HepG2 (cell line): Measurements from ENCODE around the gene ZNF620. TPM values are rescaled to one million over a fixed set of nuclear protein-coding genes. Genes with fewer than 3 reads are reported as not detected.

Source experiments
- ARNTL ChIP-seq: sonication (generic); formaldehyde crosslinking; IDR thresholded peaks from 2 replicates; pipeline ENCODE4 v1.4.0; 2020; ENCODE audit warnings: mild to moderate bottlenecking, missing genetic modification reagents
- BORCS8-MEF2B ChIP-seq: sonication (generic); formaldehyde crosslinking; IDR thresholded peaks from 2 replicates; pipeline ENCODE4 v1.8.0; 2022; ENCODE audit warnings: mild to moderate bottlenecking, missing genetic modification reagents
- BRCA1 ChIP-seq: sonication (generic); formaldehyde crosslinking; IDR thresholded peaks from 2 replicates; pipeline ENCODE4 v1.4.0; 2020; ENCODE audit warnings: missing genetic modification reagents
- GATAD2A ChIP-seq: IDR thresholded peaks from 2 replicates; pipeline ENCODE4 v1.6.1; 2016
- GLI4 ChIP-seq: sonication (generic); formaldehyde crosslinking; IDR thresholded peaks from 2 replicates; pipeline ENCODE4 v1.5.1; 2020; ENCODE audit warnings: missing genetic modification reagents, mild to moderate bottlenecking, moderate library complexity, borderline replicate concordance
- KAT7 ChIP-seq: IDR thresholded peaks from 2 replicates; pipeline ENCODE4 v1.6.1; 2018; ENCODE audit warnings: borderline replicate concordance, missing compliant biosample characterization
- KDM5B ChIP-seq: sonication (generic); formaldehyde crosslinking; IDR thresholded peaks from 2 replicates; pipeline ENCODE4 v1.4.0; 2020; ENCODE audit warnings: missing genetic modification reagents, mild to moderate bottlenecking, borderline replicate concordance
- MXI1 ChIP-seq: IDR thresholded peaks from 3 replicates; pipeline ENCODE4 v1.6.1; 2012; ENCODE audit warnings: low read depth, low read length, inconsistent platforms, borderline replicate concordance
- NR2C2 ChIP-seq: sonication (generic); formaldehyde crosslinking; IDR thresholded peaks from 2 replicates; pipeline ENCODE4 v1.4.0; 2020; ENCODE audit warnings: missing genetic modification reagents, mild to moderate bottlenecking, moderate library complexity, borderline replicate concordance
- SAFB2 ChIP-seq: sonication (generic); formaldehyde crosslinking; IDR thresholded peaks from 2 replicates; pipeline ENCODE4 v1.5.1; 2020; ENCODE audit warnings: missing genetic modification reagents, low read depth, mild to moderate bottlenecking, borderline replicate concordance
- SP140L ChIP-seq: sonication (generic); formaldehyde crosslinking; IDR thresholded peaks from 2 replicates; pipeline ENCODE4 v1.4.0; 2020; ENCODE audit warnings: missing genetic modification reagents, borderline replicate concordance
- ZBTB3 ChIP-seq: sonication (generic); formaldehyde crosslinking; IDR thresholded peaks from 2 replicates; pipeline ENCODE4 v1.4.0; 2020; ENCODE audit warnings: low read depth, mild to moderate bottlenecking, moderate library complexity, missing genetic modification reagents, borderline replicate concordance
- ZBTB42 ChIP-seq: sonication (generic); formaldehyde crosslinking; IDR thresholded peaks from 2 replicates; pipeline ENCODE4 v1.5.0; 2020; ENCODE audit warnings: mild to moderate bottlenecking, missing genetic modification reagents
- ZFP1 ChIP-seq: IDR thresholded peaks from 2 replicates; pipeline ENCODE4 v1.6.1; 2016
- ZNF136 ChIP-seq: sonication (generic); formaldehyde crosslinking; IDR thresholded peaks from 2 replicates; pipeline ENCODE4 v1.8.1; 2022; ENCODE audit warnings: low read depth, mild to moderate bottlenecking, moderate library complexity, missing genetic modification reagents
- ZNF234 ChIP-seq: sonication (generic); formaldehyde crosslinking; conservative IDR thresholded peaks from 2 replicates; pipeline ENCODE4 v1.5.1; 2020; ENCODE audit warnings: mild to moderate bottlenecking, missing genetic modification reagents
- ZNF605 ChIP-seq: sonication (generic); formaldehyde crosslinking; IDR thresholded peaks from 2 replicates; pipeline ENCODE4 v1.8.0; 2022; ENCODE audit warnings: mild to moderate bottlenecking, missing genetic modification reagents
- ZNF788 ChIP-seq: sonication (generic); formaldehyde crosslinking; IDR thresholded peaks from 2 replicates; pipeline ENCODE4 v1.5.0; 2020; ENCODE audit warnings: mild to moderate bottlenecking, missing genetic modification reagents, borderline replicate concordance
- polyA plus RNA-seq, 8 experiments: library from polyadenylated mRNA; depleted of rRNA in 3 of 8; stranded (reverse) in 7 of 8; unstranded in 1 of 8; fragments of >200 nt; fragmentation: Illumina TruSeq in 4 of 8; extraction: Trizol in 4 of 8; gene quantifications; 2 replicates each; pipeline versions ENCODE4 v1.2.1 to v1.2.3, GENCODE V29; 2011 to 2016; ENCODE audit warnings: low read depth in 4 of 8, missing spikeins in 1 of 8, mixed read lengths in 1 of 8; ENCODE audit not compliant: insufficient read depth in 1 of 8
- total RNA-seq, 5 experiments: library from RNA; depleted of rRNA; stranded (reverse); fragments of >200 nt; fragmentation: Illumina TruSeq; extraction: Trizol; gene quantifications; 2 replicates each; pipeline ENCODE4 v1.2.3, GENCODE V29; 2016; ENCODE audit warnings: low read depth in 1 of 5
- TF ChIP-seq, protein P1 (sequence below): sonication (generic); formaldehyde crosslinking; conservative IDR thresholded peaks from 2 replicates; pipeline ENCODE4 v1.4.0; 2020; ENCODE audit warnings: missing genetic modification reagents
- TF ChIP-seq, protein P2 (sequence below): sonication (generic); formaldehyde crosslinking; IDR thresholded peaks from 2 replicates; pipeline ENCODE4 v1.5.0; 2020; ENCODE audit warnings: missing genetic modification reagents
- TF ChIP-seq, protein P3 (sequence below): sonication (generic); formaldehyde crosslinking; IDR thresholded peaks from 2 replicates; pipeline ENCODE4 v1.9.0; 2022; ENCODE audit warnings: missing genetic modification reagents, mild to moderate bottlenecking, borderline replicate concordance
- TF ChIP-seq, protein P4 (sequence below): IDR thresholded peaks from 2 replicates; pipeline ENCODE4 v1.6.1; 2018; ENCODE audit warnings: missing genetic modification reagents
- TF ChIP-seq, protein P5 (sequence below): sonication (generic); formaldehyde crosslinking; IDR thresholded peaks from 2 replicates; pipeline ENCODE4 v1.4.0; 2020; ENCODE audit warnings: missing genetic modification reagents

The ZNF620 gene
- total and polyA plus RNA-seq, 2 of the 13 experiments (the other 11 are each of a cell fraction or from before 2014, with no cell fraction given), result 2.3 to 12.2 TPM

DNA sequence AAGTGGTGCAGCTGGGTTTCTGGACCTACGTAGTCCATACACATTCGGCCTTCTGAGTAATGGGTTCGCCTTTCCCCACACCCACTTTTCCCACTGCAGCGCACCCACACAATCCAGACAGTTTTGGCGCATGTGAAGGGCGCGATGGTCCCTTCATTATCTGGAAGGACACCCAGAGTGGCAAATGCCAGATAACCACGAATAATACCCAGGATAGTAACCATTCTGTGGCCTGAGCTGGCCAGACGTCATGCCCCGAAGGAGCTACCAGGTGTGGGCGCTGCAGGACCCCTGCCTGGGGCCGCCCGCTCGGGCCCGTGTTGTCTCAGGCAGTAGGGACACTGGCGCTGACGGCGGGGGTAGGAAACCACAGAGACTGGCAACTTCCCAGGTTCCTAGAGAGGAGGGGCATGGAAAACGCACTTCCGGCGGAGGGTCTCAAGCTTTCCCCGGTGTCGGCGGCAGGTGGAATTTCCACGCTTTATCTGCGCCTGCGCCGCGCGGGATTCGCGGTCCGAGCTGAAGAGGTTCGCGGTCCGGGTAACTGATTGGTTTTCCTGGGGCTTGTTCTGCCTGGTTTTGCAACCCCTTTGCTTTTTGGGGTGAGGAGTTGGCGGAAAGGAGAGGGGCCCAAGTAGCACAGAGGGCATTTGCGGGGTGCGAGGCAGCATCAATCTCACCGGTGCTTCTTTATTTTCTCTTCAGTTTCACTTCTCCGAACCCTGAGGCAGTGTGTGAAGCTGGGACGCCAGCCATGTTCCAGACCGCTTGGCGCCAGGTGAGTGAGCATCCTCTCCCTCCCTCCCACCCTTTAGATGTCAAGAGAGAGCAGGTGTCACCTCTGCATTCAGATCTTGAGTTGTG is at the start of gene ZNF620 (continued):
- TF ChIP-seq, protein P1, sequence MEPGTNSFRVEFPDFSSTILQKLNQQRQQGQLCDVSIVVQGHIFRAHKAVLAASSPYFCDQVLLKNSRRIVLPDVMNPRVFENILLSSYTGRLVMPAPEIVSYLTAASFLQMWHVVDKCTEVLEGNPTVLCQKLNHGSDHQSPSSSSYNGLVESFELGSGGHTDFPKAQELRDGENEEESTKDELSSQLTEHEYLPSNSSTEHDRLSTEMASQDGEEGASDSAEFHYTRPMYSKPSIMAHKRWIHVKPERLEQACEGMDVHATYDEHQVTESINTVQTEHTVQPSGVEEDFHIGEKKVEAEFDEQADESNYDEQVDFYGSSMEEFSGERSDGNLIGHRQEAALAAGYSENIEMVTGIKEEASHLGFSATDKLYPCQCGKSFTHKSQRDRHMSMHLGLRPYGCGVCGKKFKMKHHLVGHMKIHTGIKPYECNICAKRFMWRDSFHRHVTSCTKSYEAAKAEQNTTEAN, result no peak
- TF ChIP-seq KAT7 (CRISPR knock-in tag) (peak; percentile 63; the same call in 1 of the 2 replicates), SAFB2 (CRISPR knock-in tag) (peak; percentile 24; the same call in 1 of the 2 replicates), MXI1 (peak; percentile 79; the same call in 1 of the 3 replicates), ZNF136 (CRISPR knock-in tag) (peak; percentile 49; the same call in 1 of the 2 replicates), KDM5B (peak; percentile 78), ZNF234 (0 out of 2 replicates have a peak, but pooled peaks have one; percentile 67), ZNF605 (CRISPR knock-in tag) (peak; percentile 62; the same call in 1 of the 2 replicates), BORCS8-MEF2B (CRISPR knock-in tag) (peak; percentile 93), GLI4 (no peak), ARNTL (CRISPR knock-in tag) (peak; percentile 61; the same call in 1 of the 2 replicates), ZBTB42 (CRISPR knock-in tag) (peak; percentile 65; the same call in 1 of the 2 replicates), SP140L (CRISPR knock-in tag) (no peak; the same call in 1 of the 2 replicates), ZBTB3 (no peak), ZFP1 (no peak), BRCA1 (CRISPR knock-in tag) (no peak), GATAD2A (CRISPR knock-in tag) (peak; percentile 75), NR2C2 (CRISPR knock-in tag) (peak; percentile 68; the same call in 1 of the 2 replicates), ZNF788 (CRISPR knock-in tag) (peak; percentile 77; the same call in 1 of the 2 replicates)
- TF ChIP-seq, protein P2, sequence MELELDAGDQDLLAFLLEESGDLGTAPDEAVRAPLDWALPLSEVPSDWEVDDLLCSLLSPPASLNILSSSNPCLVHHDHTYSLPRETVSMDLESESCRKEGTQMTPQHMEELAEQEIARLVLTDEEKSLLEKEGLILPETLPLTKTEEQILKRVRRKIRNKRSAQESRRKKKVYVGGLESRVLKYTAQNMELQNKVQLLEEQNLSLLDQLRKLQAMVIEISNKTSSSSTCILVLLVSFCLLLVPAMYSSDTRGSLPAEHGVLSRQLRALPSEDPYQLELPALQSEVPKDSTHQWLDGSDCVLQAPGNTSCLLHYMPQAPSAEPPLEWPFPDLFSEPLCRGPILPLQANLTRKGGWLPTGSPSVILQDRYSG, result no peak
- TF ChIP-seq, protein P3, sequence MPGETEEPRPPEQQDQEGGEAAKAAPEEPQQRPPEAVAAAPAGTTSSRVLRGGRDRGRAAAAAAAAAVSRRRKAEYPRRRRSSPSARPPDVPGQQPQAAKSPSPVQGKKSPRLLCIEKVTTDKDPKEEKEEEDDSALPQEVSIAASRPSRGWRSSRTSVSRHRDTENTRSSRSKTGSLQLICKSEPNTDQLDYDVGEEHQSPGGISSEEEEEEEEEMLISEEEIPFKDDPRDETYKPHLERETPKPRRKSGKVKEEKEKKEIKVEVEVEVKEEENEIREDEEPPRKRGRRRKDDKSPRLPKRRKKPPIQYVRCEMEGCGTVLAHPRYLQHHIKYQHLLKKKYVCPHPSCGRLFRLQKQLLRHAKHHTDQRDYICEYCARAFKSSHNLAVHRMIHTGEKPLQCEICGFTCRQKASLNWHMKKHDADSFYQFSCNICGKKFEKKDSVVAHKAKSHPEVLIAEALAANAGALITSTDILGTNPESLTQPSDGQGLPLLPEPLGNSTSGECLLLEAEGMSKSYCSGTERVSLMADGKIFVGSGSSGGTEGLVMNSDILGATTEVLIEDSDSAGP, result peak; percentile 89
- TF ChIP-seq, protein P4, sequence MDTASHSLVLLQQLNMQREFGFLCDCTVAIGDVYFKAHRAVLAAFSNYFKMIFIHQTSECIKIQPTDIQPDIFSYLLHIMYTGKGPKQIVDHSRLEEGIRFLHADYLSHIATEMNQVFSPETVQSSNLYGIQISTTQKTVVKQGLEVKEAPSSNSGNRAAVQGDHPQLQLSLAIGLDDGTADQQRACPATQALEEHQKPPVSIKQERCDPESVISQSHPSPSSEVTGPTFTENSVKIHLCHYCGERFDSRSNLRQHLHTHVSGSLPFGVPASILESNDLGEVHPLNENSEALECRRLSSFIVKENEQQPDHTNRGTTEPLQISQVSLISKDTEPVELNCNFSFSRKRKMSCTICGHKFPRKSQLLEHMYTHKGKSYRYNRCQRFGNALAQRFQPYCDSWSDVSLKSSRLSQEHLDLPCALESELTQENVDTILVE (CRISPR knock-in tag), result peak; percentile 75; the same call in 1 of the 2 replicates
- TF ChIP-seq, protein P5, sequence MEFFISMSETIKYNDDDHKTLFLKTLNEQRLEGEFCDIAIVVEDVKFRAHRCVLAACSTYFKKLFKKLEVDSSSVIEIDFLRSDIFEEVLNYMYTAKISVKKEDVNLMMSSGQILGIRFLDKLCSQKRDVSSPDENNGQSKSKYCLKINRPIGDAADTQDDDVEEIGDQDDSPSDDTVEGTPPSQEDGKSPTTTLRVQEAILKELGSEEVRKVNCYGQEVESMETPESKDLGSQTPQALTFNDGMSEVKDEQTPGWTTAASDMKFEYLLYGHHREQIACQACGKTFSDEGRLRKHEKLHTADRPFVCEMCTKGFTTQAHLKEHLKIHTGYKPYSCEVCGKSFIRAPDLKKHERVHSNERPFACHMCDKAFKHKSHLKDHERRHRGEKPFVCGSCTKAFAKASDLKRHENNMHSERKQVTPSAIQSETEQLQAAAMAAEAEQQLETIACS (CRISPR knock-in tag), result no peak
